HG03378 (cell line): ENCODE data around the gene C2orf81.

Source experiments
- ATAC-seq: cut with Tn5 transposase; IDR thresholded peaks from one replicate; pipeline ENCODE4 v1.9.1; 2021; ENCODE audit warnings: mild to moderate bottlenecking, moderate library complexity; ENCODE audit not compliant: unreplicated experiment

The C2orf81 gene

GRCh38 chr2:74391580-74392448, 29.6 kb downstream of the C2orf81 start:
- ATAC-seq = peak; percentile 78

DNA sequence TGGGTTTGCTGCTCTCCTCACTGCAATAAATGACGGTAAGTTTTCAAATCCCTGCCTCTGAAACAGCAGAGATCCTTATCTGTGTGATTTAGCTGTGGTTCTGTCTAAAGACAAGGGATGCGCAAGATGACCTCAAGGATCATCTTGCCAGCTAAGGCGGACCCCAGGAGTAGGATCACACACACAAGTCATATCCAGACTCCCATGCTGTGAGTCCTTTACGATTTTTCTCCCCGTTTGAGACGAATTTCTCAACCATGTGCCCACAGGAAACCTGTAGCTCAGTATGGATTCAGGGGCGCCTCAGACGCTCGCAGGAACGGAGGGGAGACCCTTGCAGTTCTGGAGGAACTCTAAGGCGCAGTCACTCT, 30.2 kb downstream of the C2orf81 start:
- no peak for ATAC-seq

DNA sequence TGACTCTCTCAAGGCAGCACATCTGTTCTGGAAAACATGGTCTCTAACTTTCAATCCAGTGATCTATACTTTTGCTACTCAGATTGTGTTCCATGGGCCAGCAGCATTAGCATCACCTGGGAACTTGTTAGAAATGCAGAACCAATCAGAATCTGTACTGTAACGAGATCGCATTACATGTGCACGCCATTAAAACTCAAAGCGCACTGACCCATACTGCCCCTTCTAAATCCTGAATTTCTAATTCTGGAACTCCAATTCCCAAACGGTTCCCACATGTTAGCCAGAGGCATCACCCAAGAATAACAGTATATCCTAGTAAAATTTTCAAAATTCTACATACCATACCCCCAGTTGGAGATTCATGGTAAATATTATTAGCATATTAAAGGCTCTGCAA, 30.8 kb downstream of the C2orf81 start:
- ATAC-seq = no peak

- no peak for ATAC-seq
Measured at GRCh38 chr2:74387346-74387745, 34.1 kb downstream of the C2orf81 start.

DNA sequence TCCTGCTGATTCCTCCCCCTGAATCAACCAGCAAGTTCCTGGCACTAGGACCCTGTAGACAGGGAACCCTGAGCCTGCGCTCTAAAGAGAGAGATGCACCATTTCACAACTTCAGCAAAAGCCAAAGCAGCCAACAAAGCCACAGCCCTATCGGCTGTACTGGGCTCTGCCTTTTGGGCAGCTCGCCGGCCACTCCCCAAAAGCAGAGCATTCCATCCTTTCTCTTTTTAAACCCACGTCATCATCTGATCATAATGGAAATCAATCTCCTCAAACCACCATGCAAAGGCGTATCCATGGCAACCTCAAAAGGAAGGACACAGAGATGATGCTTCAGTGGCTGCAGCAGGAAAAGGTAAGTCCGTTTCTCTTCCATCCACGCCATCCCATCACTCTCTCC, 36.0 kb downstream of the C2orf81 start:
- no peak for ATAC-seq

DNA sequence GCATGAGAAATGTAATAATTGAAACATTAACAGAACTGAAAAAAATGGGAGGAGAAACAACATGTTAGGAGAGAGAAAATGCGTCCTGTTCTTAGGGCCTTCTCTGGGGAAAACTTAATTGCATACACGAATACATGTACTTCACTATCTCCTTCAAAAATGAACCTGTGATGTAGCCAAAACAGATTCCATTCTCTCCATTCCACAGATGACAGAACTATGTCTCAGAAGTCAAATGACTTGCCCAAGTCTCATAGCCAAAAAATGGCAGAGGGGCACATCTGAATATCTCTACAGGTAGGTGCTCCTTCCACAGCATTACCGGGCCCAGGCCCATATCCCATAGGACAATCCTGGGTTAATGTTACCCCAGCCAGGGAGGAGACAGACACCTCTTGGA, 37.4 kb downstream of the C2orf81 start:
- ATAC-seq = no peak

GRCh38 chr2:74383254-74383653, 38.2 kb downstream of the C2orf81 start:
- ATAC-seq = no peak

DNA sequence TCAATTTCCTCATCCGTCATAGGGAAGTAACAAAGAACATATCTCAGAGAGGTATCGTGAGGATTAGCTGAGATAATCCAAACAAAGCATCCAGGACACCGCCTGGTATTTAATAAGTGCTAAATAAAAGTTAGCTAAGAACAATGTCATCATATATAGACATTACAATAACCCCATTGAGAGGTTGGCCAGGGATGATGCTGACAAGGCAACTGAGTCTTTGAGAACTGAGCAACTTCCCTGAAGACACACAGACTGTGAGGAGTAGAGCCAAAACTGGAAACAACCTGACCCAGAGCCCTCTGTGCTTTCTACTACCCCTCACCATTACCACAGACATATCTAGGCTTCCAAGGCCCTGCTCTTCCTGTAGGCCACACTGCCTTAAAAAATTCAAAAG, 39.7 kb downstream of the C2orf81 start:
- no peak for ATAC-seq

DNA sequence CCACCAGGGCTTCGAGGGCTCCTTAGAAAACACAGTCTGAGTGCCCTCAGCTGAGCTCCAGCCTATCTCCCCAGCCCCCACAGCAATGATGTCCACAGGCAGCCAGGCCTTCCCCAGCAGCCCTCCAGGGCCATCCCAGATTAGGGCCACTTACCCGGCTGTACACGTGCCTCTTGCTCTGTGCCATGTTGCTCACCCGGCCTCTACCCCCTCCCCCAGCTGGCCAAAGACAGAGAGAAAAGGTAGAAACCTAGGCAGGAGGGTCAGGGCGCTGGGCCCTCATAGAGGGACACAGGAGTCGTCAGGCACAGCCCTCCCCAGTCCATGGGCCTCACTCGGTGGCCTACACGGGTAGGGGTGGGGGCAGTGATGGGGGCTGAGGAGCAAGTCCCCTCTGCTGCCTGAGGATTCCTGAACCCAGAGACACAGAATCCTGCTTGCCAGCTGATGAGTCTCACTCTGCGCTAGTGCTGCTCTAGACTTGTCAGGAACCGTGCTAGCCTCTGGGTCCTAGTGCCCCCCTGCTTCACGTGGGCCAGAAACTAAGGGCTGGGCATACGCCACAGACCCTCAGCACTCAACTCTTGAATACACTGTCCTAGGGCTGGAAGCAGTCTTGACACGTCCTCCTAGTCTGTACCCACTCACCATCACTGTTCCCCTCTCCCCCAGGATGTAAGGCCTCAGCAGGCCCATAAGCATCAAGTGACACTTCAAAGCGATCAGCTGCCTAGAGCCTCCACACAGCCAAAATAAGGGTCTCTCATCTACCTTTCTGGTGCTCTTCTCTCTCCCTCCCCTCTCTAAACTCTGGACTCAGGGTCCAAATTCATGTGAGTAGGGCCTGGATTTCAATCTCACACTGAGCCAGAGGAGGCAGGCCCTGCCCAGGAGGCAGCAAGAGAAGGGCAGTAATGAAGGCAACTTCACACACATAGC, 41.3 kb downstream of the C2orf81 start, which contains the start of gene DCTN1:
Gene DCTN1, minus strand, starts transcription at position 461 of the 939 bp plus-strand sequence. Its CDS starts 274 bp downstream, at position 187.
- ATAC-seq = no peak

- no peak for ATAC-seq
Measured at GRCh38 chr2:74378007-74378406, 43.4 kb downstream of the C2orf81 start.

- ATAC-seq = no peak
Measured at GRCh38 chr2:74375838-74376237, 45.6 kb downstream of the C2orf81 start.

DNA sequence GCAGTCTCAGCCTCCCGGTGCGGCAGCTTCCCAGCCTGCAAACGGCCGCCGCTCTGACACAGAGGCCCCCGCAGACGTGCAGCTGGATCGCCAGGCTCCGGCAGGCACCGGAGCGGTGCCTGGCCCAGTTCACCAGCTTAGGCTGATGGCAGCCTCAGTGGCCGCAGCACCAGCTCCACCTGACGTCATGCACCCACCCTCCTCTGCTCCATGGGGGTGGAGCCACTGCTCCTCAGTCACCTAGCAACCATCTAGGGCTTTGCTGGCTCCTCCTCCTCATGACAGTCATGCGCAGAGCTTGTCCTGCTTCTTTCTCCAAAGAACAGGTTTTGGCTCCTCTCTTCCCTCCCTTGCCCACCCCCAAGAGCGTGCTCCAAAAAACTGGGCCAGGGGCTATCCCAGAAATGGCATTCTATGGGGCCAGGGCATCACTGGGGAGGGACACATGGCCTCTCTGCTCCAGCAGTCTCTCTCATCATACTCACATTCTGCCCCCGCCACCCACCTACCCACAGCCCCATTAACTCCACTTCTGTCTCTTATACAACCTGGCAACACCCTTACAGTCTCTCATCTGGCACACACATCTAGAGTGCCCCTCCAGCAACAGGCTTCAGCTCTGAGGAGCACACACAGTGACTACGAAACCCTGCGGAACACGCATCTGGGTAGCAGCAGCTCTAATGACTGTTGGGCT, 46.8 kb downstream of the C2orf81 start:
- no peak for ATAC-seq

DNA sequence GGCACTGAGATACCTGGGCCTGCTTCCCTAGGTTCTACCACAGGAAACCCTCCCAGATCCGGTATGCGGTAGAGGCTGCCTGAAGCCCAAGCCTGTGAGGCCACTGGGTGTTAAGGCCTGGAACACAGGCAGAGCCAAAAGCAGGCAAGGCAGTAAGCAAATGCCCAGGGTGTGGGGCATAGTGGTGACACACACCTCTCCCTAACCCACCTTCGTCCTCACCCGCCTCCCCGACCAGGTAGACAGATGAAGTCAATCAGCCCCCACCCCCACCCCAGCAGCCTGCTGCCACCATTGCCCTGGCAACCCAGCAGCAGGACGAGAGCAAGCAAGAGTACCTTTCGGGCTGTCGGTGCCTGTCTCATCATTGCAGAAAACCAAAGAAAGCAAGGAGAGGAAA, 47.4 kb downstream of the C2orf81 start:
- ATAC-seq = no peak

DNA sequence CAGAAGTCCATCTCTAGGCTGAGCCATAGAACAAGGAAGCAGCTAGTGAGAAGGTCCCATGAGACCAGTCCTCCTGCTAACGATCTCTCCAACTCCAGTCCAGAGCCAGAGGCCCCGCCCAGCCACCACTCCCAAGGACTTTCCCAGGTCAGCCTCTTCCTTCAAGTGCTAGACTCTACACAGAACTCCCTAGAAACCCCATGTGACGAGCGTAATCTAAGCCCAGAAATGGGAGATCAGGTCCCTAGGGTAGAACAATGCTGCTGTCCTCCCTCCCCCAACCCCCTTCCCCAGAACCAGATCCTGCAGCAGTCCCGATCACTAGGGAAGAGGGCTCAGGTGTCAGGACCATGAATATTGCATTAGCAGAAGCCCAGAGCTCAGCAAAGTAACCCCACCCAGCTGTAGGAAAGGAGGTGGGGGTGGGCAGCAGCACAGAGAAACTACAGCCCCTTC, 48.2 kb downstream of the C2orf81 start:
- no peak for ATAC-seq

DNA sequence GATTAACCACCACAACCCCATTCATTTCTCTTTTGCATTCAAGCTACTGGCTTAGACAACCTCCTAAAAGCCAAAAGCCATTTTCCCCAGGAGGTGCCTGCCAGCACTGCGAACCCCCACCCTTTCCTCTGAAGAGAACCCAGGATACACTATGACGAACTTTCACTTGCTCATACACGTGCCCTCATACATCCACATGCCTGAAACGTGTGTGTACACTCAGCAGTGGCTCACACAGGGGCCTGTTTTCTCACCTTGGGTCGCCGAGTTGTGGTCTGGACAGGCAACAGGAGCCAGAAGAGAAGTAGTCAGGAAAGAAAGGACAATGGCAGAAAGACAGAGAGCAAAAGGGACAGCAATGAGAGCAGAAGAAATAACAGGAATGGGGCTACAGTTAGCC, 48.7 kb downstream of the C2orf81 start:
- ATAC-seq = no peak

- ATAC-seq = no peak
Measured at GRCh38 chr2:74371421-74371820, 50.0 kb downstream of the C2orf81 start.

GRCh38 chr2:74369976-74370375, 51.4 kb downstream of the C2orf81 start:
- no peak for ATAC-seq

GRCh38 chr2:74368499-74368898, 52.9 kb downstream of the C2orf81 start:
- no peak for ATAC-seq

- ATAC-seq = no peak
Measured at GRCh38 chr2:74367789-74368188, 53.6 kb downstream of the C2orf81 start.

- no peak for ATAC-seq
Measured at GRCh38 chr2:74366036-74366435, 55.4 kb downstream of the C2orf81 start.
